GM12801 (cell line): ENCODE data around the gene PLEKHA8.

Experiments
- CTCF ChIP-seq: IDR thresholded peaks from one replicate; pipeline ENCODE4 v1.5.1; 2011; ENCODE audit warnings: control low read depth; ENCODE audit not compliant: insufficient read length; ENCODE audit errors: extremely low read depth

Gene PLEKHA8

DNA sequence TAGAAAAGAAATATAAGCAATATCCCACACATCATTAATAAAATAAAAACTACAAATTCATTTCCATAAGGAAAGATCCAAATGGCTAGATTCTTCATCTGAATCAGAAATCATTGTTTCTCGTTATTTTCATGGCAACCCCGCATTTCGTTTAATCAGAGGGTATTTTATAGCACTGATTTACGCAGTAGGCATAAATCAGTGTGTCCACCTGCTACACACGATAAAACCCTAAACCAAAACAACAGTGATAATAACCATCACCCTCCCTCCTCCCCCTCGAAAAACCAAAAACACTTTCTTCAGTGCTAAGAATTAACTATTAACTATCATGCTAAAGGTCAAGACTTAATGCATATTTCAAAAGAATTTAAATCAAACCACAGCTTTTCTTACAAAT lies 18.2 kb upstream of the PLEKHA8 start:
- TF ChIP-seq CTCF, result no peak

DNA sequence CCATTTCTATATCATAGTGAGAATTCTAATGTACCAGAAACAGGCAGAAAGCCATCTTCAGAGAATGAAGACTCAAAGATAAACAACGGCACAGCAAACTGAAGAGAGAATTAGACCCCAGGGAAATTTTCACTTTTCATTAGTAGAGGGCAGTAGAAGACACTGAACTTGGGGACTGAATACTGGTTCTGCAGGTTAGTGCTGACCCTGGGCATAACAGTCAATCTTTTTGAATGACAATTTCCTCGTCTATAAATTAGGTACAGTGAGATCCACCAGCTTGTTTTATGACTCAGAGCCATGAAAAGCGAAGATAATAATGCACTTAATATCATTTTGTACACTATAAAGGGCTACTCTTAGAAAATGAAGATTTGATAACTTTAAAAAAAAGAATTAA lies 15.5 kb upstream of the PLEKHA8 start:
- no peak for TF ChIP-seq CTCF

GRCh38 chr7:30018451-30018850 lies 9.8 kb upstream of the PLEKHA8 start:
- TF ChIP-seq CTCF, result no peak

DNA sequence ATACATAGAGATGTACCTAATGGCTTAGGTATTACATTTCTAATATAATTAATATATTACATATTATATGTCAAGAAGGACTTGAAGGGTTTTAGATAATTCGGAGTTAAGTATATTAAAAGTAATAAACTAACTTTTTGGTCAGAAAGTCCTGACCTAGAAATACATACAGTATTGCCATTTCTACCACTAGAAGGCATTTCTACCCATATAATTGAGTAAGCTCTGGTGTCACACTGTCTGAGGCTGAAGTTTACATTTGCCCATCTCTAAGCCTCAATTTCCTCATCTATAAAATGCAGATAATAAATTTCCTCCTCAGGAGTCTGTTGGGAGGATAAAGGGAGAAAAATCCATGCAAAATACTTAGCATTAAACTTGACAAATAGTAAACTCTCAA lies 8.8 kb upstream of the PLEKHA8 start:
- TF ChIP-seq CTCF, result no peak

DNA sequence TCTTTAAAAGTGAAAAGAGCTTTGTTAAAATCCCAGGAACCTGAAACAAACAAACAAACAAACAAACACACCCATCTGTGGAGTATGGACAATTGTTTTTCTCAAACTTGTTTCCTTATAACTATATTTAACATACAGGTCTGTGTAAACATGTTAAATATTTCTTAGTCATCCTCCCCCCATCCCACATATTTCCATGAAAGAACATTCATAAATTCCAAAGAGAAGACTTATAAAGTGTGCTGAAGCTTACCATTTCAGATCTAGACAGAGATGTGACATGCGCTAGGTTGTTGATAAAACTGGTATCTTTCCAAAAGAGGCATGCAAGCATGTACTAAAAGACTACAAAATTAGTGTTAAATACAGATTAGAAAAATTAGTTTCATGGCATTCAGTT lies 8.3 kb upstream of the PLEKHA8 start:
- no peak for TF ChIP-seq CTCF

DNA sequence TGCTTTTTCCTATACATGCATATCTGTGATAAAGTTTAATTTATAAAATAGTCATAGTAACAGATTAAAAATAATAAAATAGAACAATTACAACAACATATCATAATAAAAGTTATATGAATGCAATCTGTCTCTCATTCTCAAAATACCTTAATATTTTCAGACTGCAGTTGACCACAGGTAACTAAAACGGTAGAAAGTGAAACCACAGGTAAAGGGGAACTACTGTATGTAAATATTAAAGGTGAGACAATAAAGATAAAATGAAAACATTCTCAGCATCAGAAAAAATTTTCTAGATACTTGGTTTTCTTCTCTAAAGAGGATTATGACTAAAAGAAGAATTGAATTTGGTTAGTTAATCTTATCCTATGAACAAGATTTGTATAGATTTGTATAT lies 7.7 kb upstream of the PLEKHA8 start:
- TF ChIP-seq CTCF, result no peak

- no peak for TF ChIP-seq CTCF
Observed at GRCh38 chr7:30022991-30023390, 5.2 kb upstream of the PLEKHA8 start.

DNA sequence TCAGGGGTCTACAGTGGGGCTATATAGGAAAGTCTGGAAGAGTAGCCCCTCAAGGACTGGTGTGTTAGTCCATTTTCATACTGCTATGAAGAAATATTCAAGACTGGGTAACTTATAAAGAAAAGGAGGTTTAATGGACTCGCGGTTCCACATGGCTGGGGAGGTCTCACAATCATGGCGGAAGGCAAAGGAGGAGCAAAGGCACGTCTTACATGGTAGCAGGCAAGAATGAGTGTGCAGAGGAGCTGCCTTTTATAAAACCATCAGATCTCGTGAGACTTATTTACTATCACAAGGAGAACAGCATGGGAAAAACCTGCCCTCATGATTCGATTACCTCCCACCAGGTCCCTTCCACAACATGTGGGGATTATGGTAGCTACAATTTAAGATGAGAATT lies 4.7 kb upstream of the PLEKHA8 start:
- TF ChIP-seq CTCF, result no peak
